GM18868 (cell line): Measurements from ENCODE around the gene ENAH.

Source experiments
- ATAC-seq: cut with Tn5 transposase; IDR thresholded peaks from one replicate; pipeline ENCODE4 v1.9.1; 2021; ENCODE audit warnings: mild to moderate bottlenecking, moderate library complexity; ENCODE audit not compliant: unreplicated experiment

The ENAH gene

DNA sequence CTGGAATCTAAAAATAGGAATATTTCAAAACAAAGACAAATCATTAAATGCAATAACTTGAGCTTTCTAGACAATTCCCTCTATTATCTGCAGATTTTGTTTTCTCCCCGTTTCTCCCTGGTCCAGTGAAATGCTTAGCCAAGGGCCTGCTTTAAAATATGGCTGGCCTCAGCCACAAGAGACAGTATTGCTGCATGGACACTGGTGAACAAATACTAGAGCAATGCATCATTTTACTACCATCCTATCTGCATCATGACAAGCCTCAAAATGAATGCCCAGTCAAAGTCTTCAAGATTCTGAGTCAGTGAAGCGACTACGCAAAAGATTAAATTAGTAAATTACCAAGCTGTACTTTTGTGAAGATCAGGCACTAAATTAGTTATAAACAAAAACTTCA lies 80.5 kb downstream of the ENAH start:
- no peak for ATAC-seq

DNA sequence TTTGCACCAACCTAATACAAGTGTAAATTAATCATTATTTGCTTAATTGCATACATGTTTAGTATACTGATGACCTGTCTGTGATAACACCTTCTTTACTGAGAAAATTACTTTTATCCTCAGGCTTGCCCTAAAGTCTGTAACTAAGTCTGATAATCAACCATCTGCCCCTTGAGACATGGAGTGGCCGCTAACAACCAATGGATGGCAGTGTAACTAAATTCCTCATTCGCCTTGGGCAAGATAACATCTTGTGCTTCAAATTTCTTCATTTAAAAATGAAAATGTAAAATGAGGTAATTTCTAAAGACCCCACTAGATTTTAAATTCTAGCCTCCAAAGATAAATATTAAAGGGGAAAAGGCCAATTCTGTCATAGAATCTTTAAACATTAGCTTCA lies 85.1 kb downstream of the ENAH start:
- no peak for ATAC-seq

DNA sequence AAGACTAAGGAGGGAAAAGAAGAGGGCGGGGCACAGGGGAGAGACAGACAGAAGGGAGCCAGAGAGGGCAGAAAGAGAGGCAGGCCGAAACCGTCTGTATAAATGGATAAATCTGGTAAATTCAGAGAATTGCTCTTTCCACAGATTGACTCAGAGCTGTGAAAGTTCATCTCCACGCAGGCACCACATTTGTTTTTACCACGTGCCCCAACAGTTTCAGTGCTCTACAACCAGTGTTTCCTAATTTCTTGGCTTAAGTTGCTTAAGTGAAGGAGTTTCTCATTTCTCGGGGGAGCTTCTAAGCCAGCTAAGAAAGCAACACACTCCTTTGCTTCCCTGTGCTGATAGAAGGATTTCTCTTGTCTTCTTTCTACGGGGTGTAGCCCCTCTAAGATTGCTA lies 87.1 kb downstream of the ENAH start:
- ATAC-seq, result no peak

DNA sequence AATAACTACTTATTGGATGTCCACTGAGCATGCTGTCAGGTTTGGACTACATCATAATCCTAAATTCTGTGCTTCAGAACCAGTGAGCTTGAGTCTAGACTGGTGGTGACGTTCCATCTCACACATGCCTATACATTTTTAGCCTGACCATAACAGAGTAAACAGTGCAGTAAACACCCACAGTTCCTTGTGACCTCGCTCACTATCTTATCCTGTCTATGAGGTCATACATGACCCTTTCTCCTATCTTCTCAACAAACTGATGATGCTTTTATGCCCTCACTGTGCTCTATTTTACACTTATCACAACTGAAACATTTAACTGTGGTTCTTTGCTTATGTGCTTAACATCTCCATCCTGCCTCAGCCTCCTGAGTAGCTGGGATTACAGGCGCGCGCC lies 91.2 kb downstream of the ENAH start:
- no peak for ATAC-seq

DNA sequence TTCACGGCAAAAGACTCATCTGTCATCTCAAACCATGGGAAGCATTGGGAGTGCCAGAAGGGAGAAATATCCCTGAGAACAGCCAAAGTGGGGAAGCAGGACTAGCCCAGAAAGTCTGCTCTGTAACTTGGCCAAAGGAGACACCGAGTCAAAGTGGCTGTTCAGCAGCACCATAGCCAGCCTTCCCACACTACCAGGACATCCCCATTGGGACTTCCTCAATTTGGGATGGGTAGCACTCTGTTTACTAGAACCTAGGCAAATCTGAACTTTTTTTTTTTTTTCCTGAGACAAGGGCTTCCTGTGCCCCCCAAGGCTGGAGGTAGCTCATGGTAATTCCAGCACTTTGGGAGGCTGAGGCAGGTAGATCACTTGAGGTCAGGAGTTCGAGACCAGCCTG lies 93.0 kb downstream of the ENAH start:
- no peak for ATAC-seq

DNA sequence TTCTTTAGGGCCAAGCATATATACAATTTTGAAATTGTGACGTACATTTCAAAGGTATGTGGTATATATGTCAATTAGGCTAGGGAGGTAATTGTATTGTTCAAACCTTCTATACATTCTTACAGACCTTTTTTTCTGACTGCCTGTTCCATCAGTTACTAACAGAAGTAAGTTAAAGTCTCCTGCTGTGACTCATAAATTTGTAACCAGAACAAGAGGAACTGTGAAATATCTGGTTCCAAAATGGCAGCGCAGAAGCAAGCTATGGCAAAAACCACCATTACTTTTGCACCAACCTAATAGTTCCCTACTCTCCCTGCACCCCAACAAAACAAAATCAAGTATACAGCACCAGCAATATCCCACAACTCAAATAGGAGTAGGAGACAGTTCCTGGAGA lies 93.6 kb downstream of the ENAH start:
- ATAC-seq, result no peak

DNA sequence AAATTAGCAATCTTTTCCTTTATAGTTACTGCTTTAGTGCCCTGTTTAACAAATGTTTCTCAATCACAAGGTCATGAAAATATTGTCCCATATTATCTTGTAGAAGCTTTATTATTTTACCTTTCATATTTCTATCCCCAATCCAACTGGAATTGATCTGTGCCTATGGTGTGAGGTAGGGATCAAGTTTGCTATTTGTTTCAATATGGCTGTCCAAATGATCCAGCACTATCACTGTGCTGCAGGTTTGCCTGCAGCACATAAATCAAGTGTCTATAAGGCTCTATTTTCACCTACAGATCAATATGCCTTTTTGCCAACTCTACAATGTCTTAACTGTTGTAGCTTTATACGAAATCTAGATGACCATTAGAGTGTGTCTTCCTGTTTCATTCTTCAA lies 96.2 kb downstream of the ENAH start:
- no peak for ATAC-seq

DNA sequence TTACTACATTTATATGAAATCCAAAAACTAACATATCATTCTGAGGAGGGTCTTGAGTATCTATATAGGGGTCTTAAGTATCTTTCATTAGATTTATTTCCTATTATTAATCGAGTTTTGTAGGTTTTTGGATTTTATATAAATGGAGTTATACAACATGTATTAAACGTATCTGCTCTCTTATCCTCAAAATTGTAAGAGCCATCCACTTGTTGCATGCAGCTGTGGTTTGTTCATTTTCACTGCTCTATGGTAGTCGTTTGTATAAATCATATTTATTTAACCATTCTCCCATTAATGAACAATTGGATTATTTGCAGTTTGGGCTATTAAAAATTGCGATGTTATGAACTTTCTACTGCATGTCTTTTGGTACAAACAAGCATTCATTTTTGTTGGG lies 97.1 kb downstream of the ENAH start:
- no peak for ATAC-seq

DNA sequence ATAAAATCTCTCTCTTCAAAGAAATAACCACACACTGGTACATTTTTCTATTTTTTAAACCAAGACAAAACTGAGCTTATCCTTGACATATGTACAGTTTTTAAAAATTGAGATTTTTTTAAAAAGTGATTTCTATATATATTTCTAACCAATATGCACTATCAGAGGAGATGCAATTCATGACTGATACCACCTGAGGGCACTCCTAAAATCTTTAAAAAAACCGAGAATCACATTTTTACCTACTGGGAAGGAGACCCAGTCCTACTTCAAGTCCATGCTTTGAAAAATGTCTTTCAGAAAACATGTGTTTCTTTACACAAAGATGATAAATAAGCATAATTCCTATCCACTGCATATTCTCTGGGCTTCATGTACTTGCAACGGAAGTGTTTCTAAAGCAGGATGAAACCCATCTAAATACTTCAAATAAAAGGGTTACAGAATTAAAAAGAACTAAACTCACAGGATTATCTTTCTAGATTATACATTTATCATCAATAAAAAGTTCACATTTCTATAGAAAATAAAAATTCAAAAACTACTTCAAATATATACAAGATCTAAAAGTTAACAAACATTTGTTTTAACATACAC lies 98.6 kb downstream of the ENAH start:
- no peak for ATAC-seq

DNA sequence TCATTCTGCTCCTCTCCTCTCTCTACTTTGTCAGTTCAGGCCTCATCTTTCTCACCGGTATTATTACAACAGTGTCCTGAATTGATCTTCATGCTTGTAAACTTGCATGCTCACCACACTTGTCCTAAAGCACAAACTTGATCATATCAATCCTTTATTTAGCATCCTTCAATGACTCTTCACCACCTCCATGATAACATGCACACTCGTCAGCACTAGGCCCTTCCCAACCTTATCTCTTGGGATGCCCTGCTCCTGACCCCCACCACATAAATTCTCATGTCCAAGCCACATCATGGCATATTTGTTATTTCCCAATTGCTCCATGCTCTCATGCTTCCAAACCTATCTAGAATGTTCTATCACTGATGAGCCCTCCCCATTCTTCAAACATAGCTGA lies 103.1 kb downstream of the ENAH start:
- ATAC-seq, result no peak

DNA sequence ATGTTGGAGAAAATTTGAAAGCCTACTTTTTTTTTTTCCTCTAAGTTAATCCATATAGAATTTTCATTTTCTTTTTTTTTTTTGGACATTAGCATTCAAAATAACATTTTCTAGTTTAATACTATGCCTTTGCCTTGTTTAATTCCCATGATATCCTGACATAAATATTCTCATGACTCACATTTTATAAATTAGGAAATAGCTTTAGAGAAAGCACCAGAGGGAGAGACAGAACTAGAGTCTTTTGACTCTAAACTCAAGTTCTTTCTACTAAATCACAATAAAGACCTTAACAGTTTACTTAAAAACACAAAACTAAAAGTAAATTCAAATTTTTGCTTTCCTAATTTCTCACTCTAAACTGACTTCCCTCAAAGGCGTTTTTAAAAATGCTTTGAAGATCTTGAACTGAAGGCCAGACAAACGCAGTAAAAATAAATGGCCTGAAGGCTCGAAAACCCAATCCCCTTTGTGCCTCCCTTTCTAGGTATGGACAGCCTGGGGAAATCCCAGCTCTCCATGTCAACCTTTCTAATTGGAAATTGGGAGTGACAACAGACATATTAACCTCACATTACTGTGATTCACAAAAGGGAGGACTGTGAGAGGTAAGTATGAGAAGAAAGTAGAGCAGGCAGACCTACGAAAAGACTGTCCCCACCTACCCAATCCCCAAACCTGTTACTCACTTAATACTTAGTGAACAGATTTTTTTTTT lies 104.6 kb downstream of the ENAH start:
- no peak for ATAC-seq

DNA sequence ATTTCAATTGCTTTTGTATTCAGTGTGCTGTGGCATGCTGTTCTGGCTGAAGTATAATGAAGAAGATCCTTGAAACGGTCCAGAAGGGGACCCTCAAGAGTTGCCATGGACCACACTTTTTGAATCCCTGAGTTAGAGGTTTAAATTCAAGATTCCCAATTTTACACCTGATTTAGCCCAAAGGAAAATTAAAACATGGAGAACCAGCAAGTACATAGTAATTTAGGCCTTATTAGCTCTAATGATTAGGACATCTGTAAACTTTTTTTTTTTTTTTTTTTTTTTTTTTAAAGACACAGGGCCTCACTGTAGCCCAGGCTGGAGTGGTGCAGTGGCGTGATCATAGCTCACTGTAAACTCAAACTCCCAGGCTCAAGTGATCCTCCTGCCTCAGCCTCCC lies 107.3 kb downstream of the ENAH start:
- ATAC-seq, result no peak

DNA sequence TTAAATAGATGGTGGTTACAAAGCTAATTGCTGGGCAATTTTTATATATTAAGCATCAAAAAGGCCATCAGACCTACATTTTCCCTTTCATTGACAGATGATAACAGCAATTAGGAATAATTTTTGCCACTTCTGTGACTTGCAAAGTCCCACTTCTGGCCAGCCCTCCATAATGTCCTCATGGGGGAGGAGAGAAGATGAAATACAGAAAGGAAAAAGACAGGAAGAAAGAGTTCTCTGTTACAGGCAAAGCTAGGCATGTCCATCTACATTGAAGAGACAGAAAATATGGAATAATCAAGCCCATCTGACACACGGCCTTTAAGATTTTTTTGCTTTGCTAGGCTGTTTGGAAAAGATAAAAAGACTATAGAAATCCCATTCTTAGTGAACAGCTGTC lies 108.0 kb downstream of the ENAH start:
- ATAC-seq, result no peak

DNA sequence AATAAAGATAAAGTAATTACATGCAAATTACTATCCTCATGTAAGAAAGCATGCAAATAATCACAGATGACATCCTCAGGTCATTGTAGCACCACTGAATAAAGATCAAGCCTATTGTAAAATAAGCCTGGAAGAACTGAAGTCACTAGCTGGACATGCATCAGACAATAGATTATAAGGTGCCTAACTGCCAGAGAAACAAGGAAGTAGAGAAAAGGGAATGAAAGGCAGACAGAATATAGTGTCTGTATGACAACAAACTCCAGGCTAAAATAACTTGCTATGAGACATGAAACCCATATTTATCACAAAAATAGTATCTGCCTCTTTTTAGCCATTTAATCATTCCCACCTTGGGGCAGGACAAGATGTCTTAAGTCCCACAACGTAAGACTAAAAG lies 108.7 kb downstream of the ENAH start:
- ATAC-seq, result no peak

DNA sequence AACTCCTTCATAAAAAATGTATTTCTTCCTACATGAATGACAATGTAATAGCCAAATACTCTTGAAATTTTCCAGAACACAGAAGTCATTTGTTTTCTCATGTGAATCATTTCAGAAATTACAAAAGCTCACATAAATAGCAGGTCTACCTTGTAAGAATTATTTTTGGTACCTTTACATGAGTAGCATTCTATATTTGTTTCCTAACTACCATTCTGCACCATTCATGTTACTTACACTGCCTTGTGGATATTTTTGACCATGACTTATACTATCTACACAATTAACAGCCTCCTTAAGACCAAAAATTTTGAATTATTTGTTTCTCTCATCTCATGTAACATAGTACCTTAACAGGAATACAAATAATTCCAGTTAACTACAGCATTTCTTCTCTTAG lies 109.6 kb downstream of the ENAH start:
- ATAC-seq, result no peak

DNA sequence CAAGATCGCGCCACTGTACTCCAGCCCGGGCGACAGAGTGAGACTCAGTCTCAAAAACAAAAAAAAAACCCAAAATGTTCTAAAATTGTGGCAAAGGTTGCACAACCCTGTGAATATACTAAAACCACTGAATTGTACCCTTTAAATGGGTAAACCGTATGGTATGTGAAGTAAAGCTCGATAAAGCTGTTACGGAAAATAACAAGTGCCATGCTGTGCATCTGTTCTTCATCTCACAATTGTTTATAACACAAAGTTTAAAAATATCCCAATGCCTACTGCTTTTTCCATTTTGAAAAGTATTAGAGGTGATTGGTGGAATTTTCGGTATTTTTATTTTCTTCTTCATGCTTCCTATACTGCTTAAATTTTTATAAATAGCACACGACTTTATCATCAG lies 111.5 kb downstream of the ENAH start:
- ATAC-seq, result no peak

DNA sequence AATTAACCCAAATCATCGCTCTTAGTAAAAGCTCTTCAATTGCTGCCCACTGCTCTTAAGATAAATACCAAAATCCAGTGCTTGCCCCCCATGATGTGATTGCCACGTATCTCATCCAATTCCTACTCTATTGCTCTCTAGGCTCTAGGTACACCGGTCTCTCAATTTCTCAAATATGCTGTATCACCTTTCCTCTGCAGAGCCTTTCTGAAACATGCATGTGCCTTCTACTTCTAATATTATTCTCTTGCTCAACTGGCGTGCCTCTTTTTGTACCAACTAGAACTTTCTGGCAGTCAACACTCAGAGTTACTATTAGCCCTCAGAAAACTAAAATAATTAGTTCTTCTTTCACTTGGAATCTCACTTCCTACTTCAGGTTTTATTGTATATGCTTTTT lies 113.3 kb downstream of the ENAH start:
- no peak for ATAC-seq

DNA sequence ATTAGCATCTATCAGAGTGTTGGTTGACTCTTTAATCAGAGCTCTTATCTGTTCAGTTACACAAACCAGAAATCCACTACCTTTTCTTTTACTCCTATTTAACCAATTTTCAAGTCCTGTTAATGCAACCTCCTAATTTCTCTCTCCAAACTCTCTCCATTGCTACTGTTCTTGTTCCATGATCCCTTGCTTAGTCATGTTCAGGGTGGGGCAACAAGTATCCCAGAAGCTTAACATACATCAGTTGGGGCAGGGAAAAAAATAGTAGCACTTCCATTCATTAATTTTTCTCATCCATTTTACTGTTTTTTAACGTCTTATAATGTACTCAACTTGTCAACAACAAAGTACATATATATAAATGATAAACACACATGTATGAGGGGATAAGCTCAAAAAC lies 113.9 kb downstream of the ENAH start:
- no peak for ATAC-seq

DNA sequence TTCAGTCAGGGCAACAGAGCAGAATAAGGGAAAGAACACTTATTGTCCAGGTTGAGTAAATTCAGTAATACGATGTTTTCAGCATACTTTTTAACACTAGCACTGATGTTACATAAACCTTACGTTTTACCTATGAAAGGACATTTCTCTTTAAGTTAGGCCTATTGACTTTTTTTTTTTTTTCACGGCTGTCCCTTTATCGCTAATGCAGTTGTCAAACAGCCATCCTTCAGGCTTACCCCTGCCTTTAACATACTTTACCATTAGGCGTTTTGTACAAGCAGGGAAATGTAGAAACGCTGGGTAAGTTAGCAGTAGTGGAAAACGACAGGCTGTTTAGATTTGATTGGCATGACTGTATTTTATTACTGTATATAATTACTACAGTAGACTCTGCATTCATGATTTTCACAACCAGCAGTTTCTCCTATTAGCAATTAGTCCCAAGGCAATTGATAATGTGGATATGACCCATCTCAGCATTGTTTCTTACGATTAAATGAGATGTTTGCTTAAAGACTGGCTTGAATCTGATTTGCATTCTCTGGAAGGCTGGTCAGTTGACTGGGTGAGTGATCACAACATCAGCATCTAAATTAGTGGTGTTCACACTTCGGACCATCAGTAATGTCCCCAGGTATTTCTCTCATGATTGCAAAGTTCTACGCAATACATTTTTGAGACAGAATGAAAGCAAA lies 115.2 kb downstream of the ENAH start:
- no peak for ATAC-seq

DNA sequence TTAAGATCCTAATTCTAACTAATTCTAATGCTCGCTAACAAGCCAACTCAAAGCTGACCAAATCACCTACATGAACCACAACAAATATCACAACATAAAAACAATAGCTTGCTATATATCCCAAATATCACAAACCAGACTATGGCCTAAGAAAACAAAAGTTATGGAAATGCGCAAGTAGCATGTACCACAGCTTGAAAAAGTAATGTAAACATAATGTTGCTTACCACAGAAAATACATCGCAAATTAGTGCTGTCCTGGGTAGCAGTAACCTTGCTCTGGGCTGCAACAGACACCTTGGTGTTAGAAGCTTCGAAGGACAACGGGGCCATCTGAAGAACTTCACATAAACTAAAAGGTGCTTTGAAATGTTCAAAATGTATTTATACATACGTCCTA lies 117.6 kb downstream of the ENAH start:
- no peak for ATAC-seq

DNA sequence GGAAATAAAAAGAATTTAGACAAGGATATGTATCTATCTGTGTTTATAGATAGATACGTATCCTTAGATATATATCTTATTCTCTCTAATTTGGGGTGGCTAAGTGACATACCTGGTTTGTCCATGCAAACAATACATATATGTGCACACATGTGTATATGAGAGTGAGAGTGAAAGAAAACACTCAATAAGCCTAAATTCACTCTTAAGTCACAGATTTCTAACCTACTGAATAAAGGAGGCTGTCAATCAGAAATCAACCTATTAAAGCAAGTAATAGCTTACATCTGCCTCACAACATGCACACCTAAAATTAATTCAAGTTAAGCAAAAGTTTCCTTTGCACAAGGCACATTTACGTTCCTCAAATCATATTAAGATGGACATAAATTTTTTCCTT lies 118.2 kb downstream of the ENAH start:
- no peak for ATAC-seq

DNA sequence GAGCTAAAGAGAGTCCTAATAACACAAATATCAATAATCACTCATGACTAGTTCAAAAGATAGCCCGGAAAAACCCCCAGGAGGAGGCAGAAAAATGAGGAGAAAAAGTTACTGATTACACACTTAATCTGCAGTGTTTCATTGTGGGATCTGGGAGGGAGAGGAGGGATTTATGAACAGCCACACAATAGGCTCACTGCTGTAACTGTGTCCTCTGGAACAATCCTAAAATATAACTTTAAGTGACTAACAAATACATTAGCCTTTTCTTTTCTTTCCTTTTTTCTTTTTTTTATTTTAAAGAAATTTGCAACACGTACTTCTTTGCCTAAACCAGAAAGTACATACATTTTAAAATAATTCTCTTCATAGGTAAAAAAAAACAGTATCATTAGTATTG lies 118.8 kb downstream of the ENAH start:
- no peak for ATAC-seq

DNA sequence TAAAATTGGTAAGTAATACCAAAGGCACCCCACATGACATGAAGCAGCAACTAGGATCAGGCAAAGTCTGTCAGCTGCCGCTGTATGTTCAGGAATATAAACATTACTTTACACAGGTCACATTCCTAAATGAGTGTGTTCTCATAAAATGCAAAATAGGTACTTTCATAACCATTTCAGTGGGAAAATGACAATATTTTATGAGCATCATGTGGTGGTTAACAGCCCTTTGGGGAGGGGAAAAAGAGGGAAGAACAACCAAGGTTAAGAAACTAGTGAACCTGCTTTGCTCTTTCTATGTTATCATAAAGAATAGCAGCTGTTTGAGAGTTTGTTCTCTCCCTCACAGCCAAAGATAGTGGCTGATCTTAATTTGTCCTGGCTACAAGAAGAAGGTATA lies 119.7 kb downstream of the ENAH start:
- no peak for ATAC-seq
